ENCODE measurements around the gene ARL14. TPM values are rescaled to one million over a fixed set of nuclear protein-coding genes. Genes with fewer than 3 reads are reported as not detected.
A peak's percentile ranks its signal among the peaks of the same experiment; 100 is the strongest.

The ARL14 gene
- total RNA-seq, 2 donors from 2014 or later: 2.3 to 8.8 TPM

DNA sequence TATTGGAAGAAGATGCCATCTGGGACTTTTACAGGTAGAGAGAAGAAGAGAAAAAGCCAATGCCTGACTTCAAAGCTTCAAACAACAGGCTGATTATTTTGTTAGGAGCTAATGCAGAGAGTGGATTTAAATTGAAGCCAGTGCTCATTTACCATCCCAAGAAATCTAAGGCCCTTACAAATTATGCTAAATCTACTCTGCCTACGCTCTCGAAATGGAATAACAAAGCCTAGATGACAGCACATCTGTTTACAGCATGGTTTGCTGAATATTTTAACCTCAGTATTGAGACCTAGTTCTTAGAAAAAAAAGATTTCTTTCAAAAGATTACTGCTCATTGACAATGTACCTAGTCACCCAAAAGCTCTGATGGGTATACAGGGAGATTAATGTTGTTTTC, 16.2 kb downstream of the ARL14 start:
- Histone ChIP-seq H3K4me1 (peaks cover 9% of the 10 kb centered on the region), H3K27me3 (no peaks in the 10 kb centered on the region), H3K27ac (no peak overlapping the region), H3K36me3 (replicated peaks in 1 of 2; ENCODE audit: insufficient read depth in 1 of 2, low read depth in 2 of 2) (no peaks in the 10 kb centered on the region), H3K9me3 (no peaks in the 10 kb centered on the region), H3K4me3 (no peak overlapping the region)
- TF ChIP-seq, protein P1, sequence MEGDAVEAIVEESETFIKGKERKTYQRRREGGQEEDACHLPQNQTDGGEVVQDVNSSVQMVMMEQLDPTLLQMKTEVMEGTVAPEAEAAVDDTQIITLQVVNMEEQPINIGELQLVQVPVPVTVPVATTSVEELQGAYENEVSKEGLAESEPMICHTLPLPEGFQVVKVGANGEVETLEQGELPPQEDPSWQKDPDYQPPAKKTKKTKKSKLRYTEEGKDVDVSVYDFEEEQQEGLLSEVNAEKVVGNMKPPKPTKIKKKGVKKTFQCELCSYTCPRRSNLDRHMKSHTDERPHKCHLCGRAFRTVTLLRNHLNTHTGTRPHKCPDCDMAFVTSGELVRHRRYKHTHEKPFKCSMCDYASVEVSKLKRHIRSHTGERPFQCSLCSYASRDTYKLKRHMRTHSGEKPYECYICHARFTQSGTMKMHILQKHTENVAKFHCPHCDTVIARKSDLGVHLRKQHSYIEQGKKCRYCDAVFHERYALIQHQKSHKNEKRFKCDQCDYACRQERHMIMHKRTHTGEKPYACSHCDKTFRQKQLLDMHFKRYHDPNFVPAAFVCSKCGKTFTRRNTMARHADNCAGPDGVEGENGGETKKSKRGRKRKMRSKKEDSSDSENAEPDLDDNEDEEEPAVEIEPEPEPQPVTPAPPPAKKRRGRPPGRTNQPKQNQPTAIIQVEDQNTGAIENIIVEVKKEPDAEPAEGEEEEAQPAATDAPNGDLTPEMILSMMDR (IDR thresholded peaks at IDR 0.05): no peak
- no peak for TF ChIP-seq POLR2A (IDR thresholded peaks at IDR 0.05)
- ATAC-seq (no peak), DNase-seq (no peak)
- intact Hi-C loops (cut with DNase I): no loop called here
- 60 to 77% methylated on average over 2 of the region's 2 CpGs for WGBS, 2 donors

DNA sequence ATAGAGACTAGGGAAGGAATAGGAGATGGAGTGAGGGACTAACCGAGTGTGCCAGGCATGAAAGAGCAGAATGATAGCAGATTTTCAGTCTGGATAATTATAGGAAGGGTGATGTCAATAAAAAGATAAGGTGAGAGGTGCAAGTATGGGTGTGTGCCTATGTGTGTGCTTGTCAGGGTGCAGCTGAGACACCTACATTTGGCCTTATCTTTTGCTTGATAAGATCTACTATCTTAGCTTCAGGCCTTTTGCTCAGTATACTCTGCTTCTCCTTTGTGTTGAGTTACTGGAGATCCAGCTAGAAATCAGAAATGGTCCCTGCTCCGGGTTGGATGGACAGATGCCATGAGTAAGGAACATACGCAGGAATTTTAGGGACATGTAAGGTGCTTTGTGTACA, 17.4 kb downstream of the ARL14 start:
- H3K9me3 ChIP-seq: no peaks in the 10 kb centered on the region
- no peaks in the 10 kb centered on the region for H3K27me3 ChIP-seq
- WGBS, 2 donors: 84% methylated on average over 3 of the region's 3 CpGs
- DNase-seq (no peak), ATAC-seq (no peak)
- intact Hi-C loops (cut with DNase I): no loop called here
- peaks cover 17% of the 10 kb centered on the region for H3K4me1 ChIP-seq
- H3K4me3 ChIP-seq: no peak overlapping the region
- no peak overlapping the region for H3K27ac ChIP-seq
- no peak for TF ChIP-seq POLR2A (IDR thresholded peaks at IDR 0.05)
- TF ChIP-seq, protein P1 (IDR thresholded peaks at IDR 0.05): no peak
- H3K36me3 ChIP-seq (replicated peaks in 1 of 2; ENCODE audit: insufficient read depth in 1 of 2, low read depth in 2 of 2): no peaks in the 10 kb centered on the region

DNA sequence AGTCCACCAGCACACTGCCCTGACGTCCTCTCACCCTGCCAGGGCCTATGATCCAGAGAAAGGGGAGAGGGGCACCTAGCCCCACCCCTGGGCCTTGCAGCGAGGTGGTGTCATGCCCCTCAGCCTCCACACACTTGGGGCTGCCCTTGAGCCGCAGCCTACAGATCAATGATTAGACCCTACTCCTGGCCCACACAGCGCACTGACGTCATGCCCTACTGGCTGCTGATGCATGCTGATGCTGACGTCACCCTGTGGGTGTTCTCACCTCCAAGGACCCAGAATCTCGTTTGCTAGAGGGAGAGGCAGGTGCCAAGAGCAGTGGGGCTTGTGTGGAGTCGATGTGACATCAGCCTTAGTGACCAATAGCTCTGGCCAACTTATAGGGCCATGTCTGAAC, 18.0 kb downstream of the ARL14 start:
- DNase-seq: no peak
- Histone ChIP-seq H3K4me3 (no peak overlapping the region), H3K4me1 (peaks cover 17% of the 10 kb centered on the region), H3K9me3 (no peaks in the 10 kb centered on the region), H3K27ac (no peak overlapping the region), H3K36me3 (replicated peaks in 1 of 2; ENCODE audit: insufficient read depth in 1 of 2, low read depth in 2 of 2) (no peaks in the 10 kb centered on the region), H3K27me3 (no peaks in the 10 kb centered on the region)
- intact Hi-C loops (cut with DNase I): no loop called here
- 90% methylated on average over 5 to 8 of the region's 8 CpGs for WGBS, 2 donors
- no peak for ATAC-seq
- TF ChIP-seq, protein P1 (IDR thresholded peaks at IDR 0.05): no peak
- no peak for TF ChIP-seq POLR2A (IDR thresholded peaks at IDR 0.05)

DNA sequence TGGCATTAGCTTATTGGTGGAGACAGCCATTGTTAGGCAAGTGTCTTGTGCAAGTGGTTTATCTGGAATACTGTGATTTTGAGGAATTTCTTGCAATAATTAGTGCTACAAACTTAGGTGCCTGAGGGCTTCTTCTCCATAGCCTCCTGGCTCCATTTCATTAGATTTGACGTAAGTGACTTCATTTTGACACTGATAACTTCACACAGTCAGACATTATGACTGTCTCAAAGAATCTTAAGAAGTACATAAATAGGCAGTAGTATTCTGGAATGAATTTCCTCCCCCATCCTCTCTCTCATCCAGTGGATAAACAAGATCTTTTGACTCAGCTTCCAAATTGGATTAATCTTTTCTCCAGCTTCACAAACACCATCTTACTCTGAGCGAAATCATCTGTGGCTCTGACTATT, 19.0 kb downstream of the ARL14 start:
- Histone ChIP-seq H3K9me3 (no peaks in the 10 kb centered on the region), H3K27me3 (no peaks in the 10 kb centered on the region), H3K4me1 (peaks cover 17% of the 10 kb centered on the region), H3K27ac (no peak overlapping the region), H3K4me3 (no peak overlapping the region), H3K36me3 (replicated peaks in 1 of 2; ENCODE audit: insufficient read depth in 1 of 2, low read depth in 2 of 2) (no peaks in the 10 kb centered on the region)
- DNase-seq (no peak), ATAC-seq (no peak)
- TF ChIP-seq, protein P1 (IDR thresholded peaks at IDR 0.05): no peak
- TF ChIP-seq POLR2A (IDR thresholded peaks at IDR 0.05): no peak
- WGBS, 2 donors: 87 to 89% methylated on average over 2 of the region's 2 CpGs
- intact Hi-C loops (cut with DNase I): no loop called here

DNA sequence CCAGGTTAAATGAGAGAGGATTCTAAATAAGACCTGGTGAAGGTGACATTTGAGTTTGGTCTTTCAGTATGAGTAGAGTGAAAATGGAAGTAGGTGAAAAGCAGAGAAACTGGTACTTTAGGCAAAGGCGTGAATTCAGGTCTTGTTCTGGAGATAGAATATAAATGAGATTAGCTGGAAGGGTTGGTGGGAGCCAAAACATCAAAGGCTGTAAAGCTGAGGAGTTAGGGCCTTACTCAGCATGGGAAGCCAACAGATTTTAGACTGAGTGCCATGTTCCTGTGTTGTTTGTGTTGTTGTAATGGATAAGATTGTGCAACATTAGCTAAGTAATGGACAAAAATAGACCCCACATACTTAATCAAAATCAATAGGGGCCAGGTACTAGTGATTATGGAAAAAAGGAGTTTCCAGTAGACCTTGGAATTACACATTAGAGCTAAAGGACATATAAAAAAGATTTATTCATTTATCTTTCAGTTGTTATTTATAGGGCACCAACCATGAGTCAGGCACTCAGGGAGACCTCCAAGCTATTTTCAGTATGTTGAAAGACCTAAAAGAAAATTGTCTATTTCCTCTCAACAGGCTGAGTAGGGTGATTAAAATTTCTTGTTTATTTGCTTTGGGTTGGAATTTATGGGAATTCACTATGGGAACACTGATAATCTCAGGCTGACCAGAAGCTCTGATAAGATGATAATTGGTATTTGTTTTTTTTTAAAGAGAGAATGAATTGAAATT, 20.8 kb downstream of the ARL14 start:
- H3K27ac ChIP-seq: peak overlapping the region in 2 of 4 donors; percentile 29 to 54
- no peaks in the 10 kb centered on the region for H3K27me3 ChIP-seq
- no peaks in the 10 kb centered on the region for H3K36me3 ChIP-seq (replicated peaks in 1 of 2; ENCODE audit: insufficient read depth in 1 of 2, low read depth in 2 of 2)
- 31 to 46% methylated on average over 1 of the region's 1 CpG for WGBS, 2 donors
- DNase-seq (no peak), ATAC-seq (peak; percentile 72)
- no peaks in the 10 kb centered on the region for H3K9me3 ChIP-seq
- peaks cover 17% of the 10 kb centered on the region for H3K4me1 ChIP-seq
- TF ChIP-seq POLR2A (IDR thresholded peaks at IDR 0.05): no peak
- TF ChIP-seq, protein P1 (IDR thresholded peaks at IDR 0.05): no peak
- no peak overlapping the region for H3K4me3 ChIP-seq
- intact Hi-C loops (cut with DNase I): no loop called here

Measured in body of pancreas (tissue), 4 donors.